Testis (tissue), 2 donors: ENCODE measurements around the gene ZRANB3.

Experiments used
- POLR2A ChIP-seq: fragments of 450-650 bp; IDR thresholded peaks from one replicate; pipeline ENCODE4 v1.6.1; 2017; ENCODE audit warnings: antibody characterized with exemption, mild to moderate bottlenecking, moderate library complexity
- TF ChIP-seq, protein P1 (sequence below), 3 experiments: fragments of 450-650 bp in 2 of 3; fragments of 200-600 bp in 1 of 3; sonication (generic) in 1 of 3; IDR thresholded peaks; one replicate each; pipeline ENCODE4 v1.5.1; 2016 to 2019; ENCODE audit warnings: antibody characterized with exemption in 3 of 3, mild to moderate bottlenecking in 2 of 3, moderate library complexity in 1 of 3

GRCh38 chr2:135557530-135557929 lies 26.5 kb upstream of the ZRANB3 start:
- TF ChIP-seq, protein P1, sequence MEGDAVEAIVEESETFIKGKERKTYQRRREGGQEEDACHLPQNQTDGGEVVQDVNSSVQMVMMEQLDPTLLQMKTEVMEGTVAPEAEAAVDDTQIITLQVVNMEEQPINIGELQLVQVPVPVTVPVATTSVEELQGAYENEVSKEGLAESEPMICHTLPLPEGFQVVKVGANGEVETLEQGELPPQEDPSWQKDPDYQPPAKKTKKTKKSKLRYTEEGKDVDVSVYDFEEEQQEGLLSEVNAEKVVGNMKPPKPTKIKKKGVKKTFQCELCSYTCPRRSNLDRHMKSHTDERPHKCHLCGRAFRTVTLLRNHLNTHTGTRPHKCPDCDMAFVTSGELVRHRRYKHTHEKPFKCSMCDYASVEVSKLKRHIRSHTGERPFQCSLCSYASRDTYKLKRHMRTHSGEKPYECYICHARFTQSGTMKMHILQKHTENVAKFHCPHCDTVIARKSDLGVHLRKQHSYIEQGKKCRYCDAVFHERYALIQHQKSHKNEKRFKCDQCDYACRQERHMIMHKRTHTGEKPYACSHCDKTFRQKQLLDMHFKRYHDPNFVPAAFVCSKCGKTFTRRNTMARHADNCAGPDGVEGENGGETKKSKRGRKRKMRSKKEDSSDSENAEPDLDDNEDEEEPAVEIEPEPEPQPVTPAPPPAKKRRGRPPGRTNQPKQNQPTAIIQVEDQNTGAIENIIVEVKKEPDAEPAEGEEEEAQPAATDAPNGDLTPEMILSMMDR (IDR thresholded peaks at IDR 0.05), result no peak
- TF ChIP-seq POLR2A, result no peak
